ENCODE measurements around the gene HAAO.

The HAAO gene

GRCh38 chr2:42725657-42726056 is 66.7 kb downstream of the HAAO start:
- TF ChIP-seq, protein P1, sequence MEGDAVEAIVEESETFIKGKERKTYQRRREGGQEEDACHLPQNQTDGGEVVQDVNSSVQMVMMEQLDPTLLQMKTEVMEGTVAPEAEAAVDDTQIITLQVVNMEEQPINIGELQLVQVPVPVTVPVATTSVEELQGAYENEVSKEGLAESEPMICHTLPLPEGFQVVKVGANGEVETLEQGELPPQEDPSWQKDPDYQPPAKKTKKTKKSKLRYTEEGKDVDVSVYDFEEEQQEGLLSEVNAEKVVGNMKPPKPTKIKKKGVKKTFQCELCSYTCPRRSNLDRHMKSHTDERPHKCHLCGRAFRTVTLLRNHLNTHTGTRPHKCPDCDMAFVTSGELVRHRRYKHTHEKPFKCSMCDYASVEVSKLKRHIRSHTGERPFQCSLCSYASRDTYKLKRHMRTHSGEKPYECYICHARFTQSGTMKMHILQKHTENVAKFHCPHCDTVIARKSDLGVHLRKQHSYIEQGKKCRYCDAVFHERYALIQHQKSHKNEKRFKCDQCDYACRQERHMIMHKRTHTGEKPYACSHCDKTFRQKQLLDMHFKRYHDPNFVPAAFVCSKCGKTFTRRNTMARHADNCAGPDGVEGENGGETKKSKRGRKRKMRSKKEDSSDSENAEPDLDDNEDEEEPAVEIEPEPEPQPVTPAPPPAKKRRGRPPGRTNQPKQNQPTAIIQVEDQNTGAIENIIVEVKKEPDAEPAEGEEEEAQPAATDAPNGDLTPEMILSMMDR (IDR thresholded peaks at IDR 0.05) = no peak
- TF ChIP-seq ZFX (IDR thresholded peaks at IDR 0.05; ENCODE audit: borderline replicate concordance) = no peak
- H3K27ac ChIP-seq = no peak overlapping the region

DNA sequence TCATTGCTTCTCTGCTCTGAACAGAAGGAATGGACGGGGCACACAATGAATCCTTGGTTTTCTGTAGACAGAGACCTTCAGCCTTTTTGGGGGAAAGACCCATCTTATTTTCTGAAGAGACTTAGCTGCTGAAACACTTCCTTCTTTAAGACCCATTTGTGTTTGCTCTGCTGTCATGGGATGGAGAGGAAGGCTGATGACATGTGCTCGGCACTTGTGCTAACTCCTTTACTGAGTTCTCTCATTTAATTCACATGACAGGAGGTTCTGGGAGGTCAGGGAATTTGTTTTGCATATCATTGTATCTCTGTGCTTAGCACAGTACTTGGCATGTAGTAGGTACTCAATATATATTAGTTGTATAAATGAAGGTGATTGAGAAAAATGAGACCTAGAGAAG is 67.5 kb downstream of the HAAO start:
- H3K27ac ChIP-seq = no peak overlapping the region
- TF ChIP-seq, protein P1 (IDR thresholded peaks at IDR 0.05) = no peak
- TF ChIP-seq ZFX (IDR thresholded peaks at IDR 0.05; ENCODE audit: borderline replicate concordance) = no peak

DNA sequence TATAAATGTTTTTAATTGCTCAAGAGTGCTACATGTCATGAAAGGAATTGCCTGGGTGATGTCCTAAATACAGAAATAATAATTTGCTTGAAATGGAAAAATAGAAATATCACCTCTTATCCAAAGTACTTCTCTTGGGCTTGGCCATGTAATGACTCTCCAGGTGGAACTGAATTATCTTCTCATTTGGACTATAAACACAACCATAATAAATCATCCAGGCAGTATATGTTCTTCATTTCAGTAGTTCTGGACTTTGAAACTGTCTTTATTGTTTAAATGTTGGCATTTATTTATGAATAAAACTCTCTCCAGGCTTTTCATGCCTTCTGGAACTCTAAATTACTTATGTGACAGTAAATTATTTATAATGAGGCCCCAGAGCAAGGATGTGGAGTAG is 68.9 kb downstream of the HAAO start:
- TF ChIP-seq, protein P1 (IDR thresholded peaks at IDR 0.05) = no peak
- no peak for TF ChIP-seq ZFX (IDR thresholded peaks at IDR 0.05; ENCODE audit: borderline replicate concordance)
- H3K27ac ChIP-seq = no peak overlapping the region

DNA sequence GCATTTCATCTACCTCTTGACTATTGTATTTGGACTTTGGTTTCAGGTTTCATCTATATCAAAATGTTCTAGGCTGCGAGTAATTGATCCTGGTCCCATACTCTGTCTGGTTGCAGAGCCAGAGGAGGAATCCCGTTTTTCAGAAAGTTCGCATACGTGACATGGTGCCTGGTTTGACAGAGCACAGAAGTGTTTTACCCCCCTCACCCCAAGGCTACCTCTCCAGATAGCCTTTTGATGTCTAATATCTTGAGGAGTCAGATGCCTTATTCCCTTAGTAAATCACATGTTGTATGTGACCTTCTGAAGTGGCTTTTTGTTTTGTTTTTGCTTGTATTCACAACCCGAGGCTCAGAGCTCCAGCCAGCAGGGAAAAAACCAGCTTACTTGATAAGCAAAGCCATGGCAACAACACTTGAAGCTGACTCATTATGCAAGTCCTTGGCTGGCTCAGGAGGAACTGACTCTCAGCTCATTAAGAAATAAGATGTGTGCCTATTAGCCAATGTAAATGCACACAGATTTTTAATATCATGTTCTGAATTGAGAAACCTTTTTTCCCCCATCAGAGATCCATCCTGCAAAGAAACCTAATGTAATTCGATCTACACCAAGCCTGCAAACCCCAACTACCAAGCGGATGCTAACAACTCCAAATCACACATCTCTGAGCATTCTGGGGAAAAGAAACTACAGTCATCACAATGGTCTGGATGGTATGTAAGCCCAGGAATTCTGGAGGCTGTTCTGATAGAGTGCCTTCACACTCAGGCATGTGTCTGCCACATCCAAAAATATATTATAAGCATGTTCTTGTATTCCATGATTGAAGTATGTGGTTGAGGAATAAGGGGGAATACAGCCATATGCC is 69.8 kb downstream of the HAAO start:
- H3K27ac ChIP-seq = no peak overlapping the region
- TF ChIP-seq, protein P1 (IDR thresholded peaks at IDR 0.05) = no peak
- TF ChIP-seq ZFX (IDR thresholded peaks at IDR 0.05; ENCODE audit: borderline replicate concordance) = no peak

- TF ChIP-seq, protein P1 (IDR thresholded peaks at IDR 0.05) = no peak
- TF ChIP-seq ZFX (IDR thresholded peaks at IDR 0.05; ENCODE audit: borderline replicate concordance) = no peak
- H3K27ac ChIP-seq = no peak overlapping the region
These were observed 70.5 kb downstream of the HAAO start for GRCh38 chr2:42721898-42722297.
